ENCODE measurements around the gene TIMM22. TPM values are rescaled to one million over a fixed set of nuclear protein-coding genes. Genes with fewer than 3 reads are reported as not detected.
A peak's percentile ranks its signal among the peaks of the same experiment; 100 is the strongest.

Gene TIMM22
- total RNA-seq, 1 donor = 10.5 TPM

DNA sequence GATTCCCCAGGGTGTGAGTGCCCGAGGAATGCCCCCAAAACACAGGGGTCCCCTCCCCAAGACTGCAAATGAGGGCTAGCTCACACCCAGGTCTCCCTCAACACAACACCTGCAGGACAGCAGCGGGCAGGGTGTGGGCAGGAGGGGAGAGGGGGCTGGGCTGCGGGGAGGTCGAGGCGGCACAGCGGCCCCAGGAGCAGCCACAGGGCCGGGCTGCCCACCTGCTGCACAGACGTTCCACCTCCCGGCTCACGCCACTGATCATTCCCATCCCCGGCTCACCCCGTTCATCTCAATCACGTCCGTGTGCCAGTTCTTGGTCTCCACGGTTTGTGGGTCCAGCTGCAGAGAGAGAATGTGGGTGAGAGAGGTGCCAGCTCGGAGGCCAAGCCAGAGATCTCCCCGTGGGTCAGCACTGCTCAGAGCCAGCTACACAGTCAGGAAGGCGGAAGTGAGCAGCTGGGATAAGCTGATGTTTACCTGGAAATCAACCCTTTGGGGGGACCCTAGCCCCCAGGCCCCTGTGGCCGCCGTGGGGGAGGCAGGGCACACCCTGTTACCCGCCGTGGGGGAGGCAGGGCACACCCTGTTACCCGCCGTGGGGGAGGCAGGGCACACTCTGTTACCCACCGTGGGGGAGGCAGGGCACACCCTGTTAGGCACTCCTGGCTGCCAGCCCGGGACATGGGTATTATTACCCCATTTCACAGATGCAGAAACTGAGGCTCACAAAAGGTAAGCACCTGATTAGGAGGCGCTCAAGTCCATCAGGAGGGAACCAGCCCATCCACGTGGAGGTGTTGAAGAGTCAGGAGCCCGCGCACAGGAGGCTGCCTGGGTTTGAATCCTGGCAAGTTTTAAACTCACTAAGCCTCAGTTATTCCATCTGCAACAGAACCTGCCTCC is 16.1 kb downstream of the TIMM22 start:
- Histone ChIP-seq H3K9me3 (ENCODE audit: low read depth, low read length) (no peaks in the 10 kb centered on the region), H3K4me3 (ENCODE audit: insufficient read depth, low read length) (no peak overlapping the region), H3K4me1 (ENCODE audit: insufficient read depth, low read length) (no peaks in the 10 kb centered on the region), H3K36me3 (ENCODE audit: insufficient read depth, low read length) (peaks cover 11% of the 10 kb centered on the region), H3K79me2 (ENCODE audit: insufficient read depth, low read length) (no peaks in the 10 kb centered on the region), H3K4me2 (ENCODE audit: insufficient read depth, low read length) (no peak overlapping the region), H3K27me3 (ENCODE audit: insufficient read depth, low read length) (no peaks in the 10 kb centered on the region), H3K27ac (ENCODE audit: low read depth, low read length) (no peak overlapping the region), H2AFZ (ENCODE audit: low read length) (no peak overlapping the region), H4K20me1 (ENCODE audit: insufficient read depth, low read length) (peaks cover 3% of the 10 kb centered on the region)
- peak; percentile 79 for DNase-seq (ENCODE audit: insufficient read length, low spot score, missing footprints)
- TF ChIP-seq, protein P1, sequence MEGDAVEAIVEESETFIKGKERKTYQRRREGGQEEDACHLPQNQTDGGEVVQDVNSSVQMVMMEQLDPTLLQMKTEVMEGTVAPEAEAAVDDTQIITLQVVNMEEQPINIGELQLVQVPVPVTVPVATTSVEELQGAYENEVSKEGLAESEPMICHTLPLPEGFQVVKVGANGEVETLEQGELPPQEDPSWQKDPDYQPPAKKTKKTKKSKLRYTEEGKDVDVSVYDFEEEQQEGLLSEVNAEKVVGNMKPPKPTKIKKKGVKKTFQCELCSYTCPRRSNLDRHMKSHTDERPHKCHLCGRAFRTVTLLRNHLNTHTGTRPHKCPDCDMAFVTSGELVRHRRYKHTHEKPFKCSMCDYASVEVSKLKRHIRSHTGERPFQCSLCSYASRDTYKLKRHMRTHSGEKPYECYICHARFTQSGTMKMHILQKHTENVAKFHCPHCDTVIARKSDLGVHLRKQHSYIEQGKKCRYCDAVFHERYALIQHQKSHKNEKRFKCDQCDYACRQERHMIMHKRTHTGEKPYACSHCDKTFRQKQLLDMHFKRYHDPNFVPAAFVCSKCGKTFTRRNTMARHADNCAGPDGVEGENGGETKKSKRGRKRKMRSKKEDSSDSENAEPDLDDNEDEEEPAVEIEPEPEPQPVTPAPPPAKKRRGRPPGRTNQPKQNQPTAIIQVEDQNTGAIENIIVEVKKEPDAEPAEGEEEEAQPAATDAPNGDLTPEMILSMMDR (IDR thresholded peaks at IDR 0.05; ENCODE audit: extremely low read depth, low read depth, low read length) = no peak

DNA sequence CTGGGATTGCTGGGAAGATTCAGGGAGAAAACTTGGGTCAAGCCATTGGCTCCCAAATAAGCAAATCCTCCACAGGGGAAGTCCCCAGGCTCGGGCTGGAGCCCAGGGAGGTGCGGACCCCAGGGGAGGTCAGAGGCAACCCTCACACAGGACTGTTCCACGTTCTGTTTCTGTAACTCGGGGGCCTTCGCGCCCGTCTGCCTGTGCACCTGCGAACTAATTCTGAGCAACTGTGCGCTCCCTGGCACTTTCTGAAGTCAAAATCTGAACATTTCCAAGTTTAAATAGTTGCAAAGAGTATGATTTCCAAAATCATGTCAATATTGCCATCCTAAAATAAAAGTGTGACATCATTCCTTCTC is 16.8 kb downstream of the TIMM22 start:
- H3K4me2 ChIP-seq (ENCODE audit: insufficient read depth, low read length) = no peak overlapping the region
- H3K27me3 ChIP-seq (ENCODE audit: insufficient read depth, low read length) = no peaks in the 10 kb centered on the region
- H3K36me3 ChIP-seq (ENCODE audit: insufficient read depth, low read length) = peaks cover 11% of the 10 kb centered on the region
- no peak overlapping the region for H2AFZ ChIP-seq (ENCODE audit: low read length)
- H3K27ac ChIP-seq (ENCODE audit: low read depth, low read length) = no peak overlapping the region
- H3K4me1 ChIP-seq (ENCODE audit: insufficient read depth, low read length) = no peaks in the 10 kb centered on the region
- H4K20me1 ChIP-seq (ENCODE audit: insufficient read depth, low read length) = peaks cover 3% of the 10 kb centered on the region
- H3K4me3 ChIP-seq (ENCODE audit: insufficient read depth, low read length) = no peak overlapping the region
- H3K9me3 ChIP-seq (ENCODE audit: low read depth, low read length) = no peaks in the 10 kb centered on the region
- peak; percentile 41 for DNase-seq (ENCODE audit: insufficient read length, low spot score, missing footprints)
- no peaks in the 10 kb centered on the region for H3K79me2 ChIP-seq (ENCODE audit: insufficient read depth, low read length)
- TF ChIP-seq, protein P1 (IDR thresholded peaks at IDR 0.05; ENCODE audit: extremely low read depth, low read depth, low read length) = no peak

DNA sequence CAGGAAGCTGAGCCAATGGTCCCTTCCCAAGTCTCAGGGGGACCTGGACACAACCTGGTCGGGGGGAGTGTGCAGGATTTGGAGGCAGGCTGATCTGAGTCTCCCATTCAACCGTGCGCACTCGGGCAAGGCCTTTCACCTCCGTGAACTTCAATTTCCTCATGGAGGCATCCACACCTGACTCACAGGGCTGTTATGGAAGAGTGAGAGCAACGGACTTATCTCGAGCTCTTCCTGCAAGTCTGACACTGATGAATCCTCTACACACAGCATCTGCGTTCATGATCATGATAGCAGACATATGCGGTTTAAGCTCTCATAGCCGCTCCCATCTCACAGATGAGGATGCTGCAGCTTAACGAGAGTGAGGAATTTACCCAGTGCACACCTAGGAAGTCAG is 21.6 kb downstream of the TIMM22 start:
- H3K4me1 ChIP-seq (ENCODE audit: insufficient read depth, low read length) = no peaks in the 10 kb centered on the region
- peak; percentile 38 for DNase-seq (ENCODE audit: insufficient read length, low spot score, missing footprints)
- H3K27me3 ChIP-seq (ENCODE audit: insufficient read depth, low read length) = no peaks in the 10 kb centered on the region
- no peak overlapping the region for H3K4me2 ChIP-seq (ENCODE audit: insufficient read depth, low read length)
- H4K20me1 ChIP-seq (ENCODE audit: insufficient read depth, low read length) = peaks cover 3% of the 10 kb centered on the region
- H3K27ac ChIP-seq (ENCODE audit: low read depth, low read length) = no peak overlapping the region
- no peak overlapping the region for H3K4me3 ChIP-seq (ENCODE audit: insufficient read depth, low read length)
- H2AFZ ChIP-seq (ENCODE audit: low read length) = no peak overlapping the region
- H3K9me3 ChIP-seq (ENCODE audit: low read depth, low read length) = no peaks in the 10 kb centered on the region
- H3K79me2 ChIP-seq (ENCODE audit: insufficient read depth, low read length) = no peaks in the 10 kb centered on the region
- no peaks in the 10 kb centered on the region for H3K36me3 ChIP-seq (ENCODE audit: insufficient read depth, low read length)
- TF ChIP-seq, protein P1 (IDR thresholded peaks at IDR 0.05; ENCODE audit: extremely low read depth, low read depth, low read length) = no peak

- TF ChIP-seq, protein P1 (IDR thresholded peaks at IDR 0.05; ENCODE audit: extremely low read depth, low read depth, low read length) = no peak
- no peaks in the 10 kb centered on the region for H3K27me3 ChIP-seq (ENCODE audit: insufficient read depth, low read length)
- H3K4me1 ChIP-seq (ENCODE audit: insufficient read depth, low read length) = no peaks in the 10 kb centered on the region
- H4K20me1 ChIP-seq (ENCODE audit: insufficient read depth, low read length) = peaks cover 3% of the 10 kb centered on the region
- no peaks in the 10 kb centered on the region for H3K36me3 ChIP-seq (ENCODE audit: insufficient read depth, low read length)
- peak; percentile 62 for DNase-seq (ENCODE audit: insufficient read length, low spot score, missing footprints)
- no peak overlapping the region for H2AFZ ChIP-seq (ENCODE audit: low read length)
- no peaks in the 10 kb centered on the region for H3K9me3 ChIP-seq (ENCODE audit: low read depth, low read length)
- H3K79me2 ChIP-seq (ENCODE audit: insufficient read depth, low read length) = no peaks in the 10 kb centered on the region
- no peak overlapping the region for H3K4me2 ChIP-seq (ENCODE audit: insufficient read depth, low read length)
- H3K27ac ChIP-seq (ENCODE audit: low read depth, low read length) = no peak overlapping the region
- no peak overlapping the region for H3K4me3 ChIP-seq (ENCODE audit: insufficient read depth, low read length)
Measured at GRCh38 chr17:1019451-1019850, 22.5 kb downstream of the TIMM22 start.
